GM12878 (cell line): ENCODE measurements around the gene ZNG1A. TPM values are rescaled to one million over a fixed set of nuclear protein-coding genes. Genes with fewer than 3 reads are reported as not detected.

Experiments
- ATAC-seq: fragments of 200-7000 bp; cut with Tn5 transposase; 3 replicates; pipeline ENCODE4 v1.9.1; 2020; ENCODE audit warnings: mild to moderate bottlenecking, moderate library complexity
- BruUV-seq: library from RNA; stranded (reverse); fragments of 400-500 nt; replicated peaks from 2 replicates; lab custom pipeline; 2021; lab: Mats Ljungman, UMichigan
- CTCF ChIA-PET: fragments of 300-600 bp; sonication (Branson Sonifier 250); formaldehyde crosslinking; extraction: SDS; loops from one replicate; lab custom pipeline; 2021; ENCODE audit warnings: inconsistent platforms; lab: Yijun Ruan, JAX
- POLR2A ChIA-PET: fragments of 350-600 bp; formaldehyde crosslinking; extraction: SDS; loops from one replicate; lab custom pipeline; 2021; ENCODE audit warnings: inconsistent platforms; lab: Charles Lee
- RAD21 ChIA-PET: fragments of 300-600 bp; sonication (Branson Sonifier 250); formaldehyde crosslinking; loops from one replicate; lab custom pipeline; 2023; ENCODE audit warnings: antibody characterized with exemption; ENCODE audit not compliant: unreplicated experiment; lab: Charles Lee
- SMC1A ChIA-PET: fragments of 300-600 bp; sonication (Branson Sonifier 250); formaldehyde crosslinking; loops from one replicate; lab custom pipeline; 2023; ENCODE audit not compliant: unreplicated experiment, uncharacterized antibody; lab: Charles Lee
- DNase-seq: peaks from one replicate; pipeline ENCODE4 v3.0.0-alpha.2; 2011; ENCODE audit warnings: low read depth, low spot score
- FAIRE-seq: peaks from 3 replicates; lab custom pipeline; 2011; peaks lifted over from hg19 to GRCh38; lab: Jason Lieb, UNC
- H2AFZ ChIP-seq: 2 replicates; pipeline ENCODE4 v1.6.0; 2011; ENCODE audit warnings: low read depth, low read length, control low read depth; ENCODE audit not compliant: control insufficient read depth
- H3K27ac ChIP-seq: 2 replicates; pipeline ENCODE4 v1.5.1; 2011; ENCODE audit warnings: control low read depth; ENCODE audit not compliant: control insufficient read depth, insufficient read depth
- H3K27me3 ChIP-seq, 2 experiments: replicated peaks in 1 of 2; 2 replicates each; pipeline versions ENCODE4 v1.6.0 to v1.6.1; 2011; ENCODE audit warnings: low read length in 1 of 2; ENCODE audit not compliant: control insufficient read depth in 2 of 2, insufficient read depth in 2 of 2
- H3K36me3 ChIP-seq, 2 experiments: 2 replicates each; pipeline ENCODE4 v1.5.1; 2011; ENCODE audit warnings: low read length in 1 of 2; ENCODE audit not compliant: control insufficient read depth in 2 of 2, insufficient read depth in 2 of 2
- H3K4me1 ChIP-seq: 2 replicates; pipeline ENCODE4 v1.6.1; 2011; ENCODE audit warnings: mild to moderate bottlenecking, low read length, moderate library complexity, mixed read lengths; ENCODE audit not compliant: control insufficient read depth, insufficient read depth
- H3K4me2 ChIP-seq: 2 replicates; pipeline ENCODE4 v1.6.0; 2011; ENCODE audit warnings: control low read depth; ENCODE audit not compliant: control insufficient read depth, insufficient read depth
- H3K4me3 ChIP-seq: fragments of 200-600 bp; sonication (generic); 2 replicates; pipeline ENCODE4 v1.5.1; 2016
- H3K79me2 ChIP-seq: 2 replicates; pipeline ENCODE4 v1.6.0; 2011; ENCODE audit warnings: low read length; ENCODE audit not compliant: control insufficient read depth, insufficient read depth
- H3K9ac ChIP-seq: 2 replicates; pipeline ENCODE4 v1.8.0; 2011; ENCODE audit warnings: low read length, control low read depth, mixed read lengths; ENCODE audit not compliant: control insufficient read depth, insufficient read depth
- H3K9me3 ChIP-seq: replicated peaks from 3 replicates; pipeline ENCODE4 v1.5.1; 2011; ENCODE audit warnings: mild to moderate bottlenecking, low read length; ENCODE audit not compliant: control insufficient read depth, insufficient read depth
- H4K20me1 ChIP-seq: 2 replicates; pipeline ENCODE4 v1.6.0; 2011; ENCODE audit not compliant: control insufficient read depth, insufficient read depth
- ESRRA ChIP-seq: IDR thresholded peaks from 2 replicates; pipeline ENCODE4 v1.6.1; 2012; ENCODE audit warnings: mild to moderate bottlenecking, low read length, improper control_type of control experiment
- EZH2 ChIP-seq: IDR thresholded peaks from 2 replicates; pipeline ENCODE4 v1.6.1; 2012; ENCODE audit warnings: low read depth, mild to moderate bottlenecking, control low read depth, inconsistent platforms, low read length, borderline replicate concordance; ENCODE audit not compliant: control insufficient read depth
- FOXK2 ChIP-seq: fragments of 450-650 bp; IDR thresholded peaks from 2 replicates; pipeline ENCODE4 v1.6.1; 2017; ENCODE audit warnings: mild to moderate bottlenecking, moderate library complexity
- FOXM1 ChIP-seq: IDR thresholded peaks from 2 replicates; pipeline ENCODE4 v1.6.1; 2012; ENCODE audit warnings: low read depth, mild to moderate bottlenecking, inconsistent platforms, low read length, moderate library complexity
- MEF2A ChIP-seq: IDR thresholded peaks from 2 replicates; pipeline ENCODE4 v1.6.1; 2011; ENCODE audit warnings: low read depth, mild to moderate bottlenecking, low read length, moderate library complexity; ENCODE audit not compliant: insufficient read depth
- MXI1 ChIP-seq: fragments of 150-350 bp; IDR thresholded peaks from 2 replicates; pipeline ENCODE4 v1.6.1; 2011; ENCODE audit warnings: low read depth, mild to moderate bottlenecking, inconsistent platforms, low read length, improper control_type of control experiment
- RAD51 ChIP-seq: fragments of 450-650 bp; IDR thresholded peaks from 2 replicates; pipeline ENCODE4 v1.6.1; 2016; ENCODE audit warnings: moderate library complexity, mild to moderate bottlenecking, inconsistent platforms
- SMARCA5 ChIP-seq: fragments of 450-650 bp; IDR thresholded peaks from 2 replicates; pipeline ENCODE4 v1.6.1; 2017; ENCODE audit warnings: mild to moderate bottlenecking
- STAT1 ChIP-seq: fragments of 450-650 bp; conservative IDR thresholded peaks from 2 replicates; pipeline ENCODE4 v1.6.1; 2014; ENCODE audit warnings: antibody characterized with exemption, mild to moderate bottlenecking
- TCF12 ChIP-seq: IDR thresholded peaks from 2 replicates; pipeline ENCODE4 v1.6.1; 2011; ENCODE audit warnings: low read depth, mild to moderate bottlenecking, low read length
- WGBS: methylation state at CpG from one replicate; pipeline ENCODE4 v1.1.6; 2016; ENCODE audit warnings: low lambda C conversion rate; ENCODE audit not compliant: insufficient replicate concordance, insufficient coverage; ENCODE audit errors: missing lambda C conversion rate; 5-methylcytosine and 5-hydroxymethylcytosine counted together
- in situ Hi-C: fragments of 300-500 bp; cut with MboI; formaldehyde crosslinking; loops from 9 replicates; pipeline ENCODE4 v1.14.3; 2018; ENCODE audit warnings: mixed read lengths
- intact Hi-C: fragments of 100-400 bp; cut with micrococcal nuclease; formaldehyde crosslinking; loops from one replicate; pipeline ENCODE4 v1.14.2; 2022; ENCODE audit not compliant: unreplicated experiment
- polyA plus RNA-seq, 11 experiments: library from polyadenylated mRNA; depleted of rRNA in 4 of 11; unstranded in 6 of 11; stranded (reverse) in 5 of 11; fragments of >200 nt; fragmentation: Nextera tagmentation in 4 of 11; fragmentation: Illumina TruSeq in 1 of 11; extraction: Ambion mirVana in 4 of 11; extraction: Trizol in 1 of 11; gene quantifications; 1 replicate in 1 of 11; 2 replicates in 10 of 11; pipeline versions ENCODE4 v1.2.1 to v1.2.3, GENCODE V29; 2011 to 2016; ENCODE audit warnings: inconsistent platforms in 2 of 11, missing spikeins in 2 of 11, low read depth in 1 of 11
- total RNA-seq, 4 experiments: library from RNA; depleted of rRNA in 3 of 4; stranded (reverse); fragments of >200 nt in 3 of 4; fragmentation: Illumina TruSeq in 1 of 4; extraction: Trizol in 1 of 4; gene quantifications; 2 replicates each; pipeline versions ENCODE4 v1.2.1 to v1.2.3, GENCODE V29; 2013 to 2021
- TF ChIP-seq, protein P1 (sequence below): IDR thresholded peaks from 2 replicates; pipeline ENCODE4 v1.6.1; 2011; ENCODE audit warnings: borderline replicate concordance, low read depth, mild to moderate bottlenecking, moderate library complexity, mixed read lengths, low read length; ENCODE audit not compliant: insufficient read depth; ENCODE audit errors: extremely low read length
- TF ChIP-seq, protein P2 (sequence below): IDR thresholded peaks from 2 replicates; pipeline ENCODE4 v1.6.1; 2012; ENCODE audit warnings: improper control_type of control experiment, low read depth, low read length; ENCODE audit not compliant: insufficient replicate concordance

Gene ZNG1A
- total and polyA plus RNA-seq, 10 of the 15 experiments (the other 5 are each of a cell fraction or from before 2014, with no cell fraction given) = 48.0 to 179 (median 96.7) TPM

DNA sequence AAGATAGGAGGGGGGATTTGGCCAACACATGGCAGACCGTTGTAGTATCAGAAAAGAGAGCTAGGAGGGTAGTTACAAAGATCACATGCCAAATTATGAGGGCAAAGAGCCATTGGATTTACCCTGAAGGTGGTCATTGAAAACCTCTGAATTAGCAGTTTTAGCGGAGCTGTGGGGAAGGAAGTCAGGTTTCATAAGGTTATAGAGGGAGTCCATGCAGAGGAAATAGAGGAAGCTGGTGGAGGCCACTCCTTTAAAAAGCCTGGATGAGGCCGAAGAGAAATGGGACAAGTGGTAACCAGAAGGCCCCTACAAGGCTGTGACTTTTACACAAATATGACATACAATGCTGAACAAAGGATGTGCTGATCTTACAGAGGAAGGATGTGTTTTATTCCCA lies 49.0 kb upstream of the ZNG1A start:
- peaks cover 1% of the 10 kb centered on the region; the same call in 1 of the 2 replicates for H3K4me1 ChIP-seq
- no peaks in the 10 kb centered on the region; the same call in 2 of the 3 replicates for H3K9me3 ChIP-seq
- DNase-seq (no peak), ATAC-seq (no peak), FAIRE-seq (no peak)
- no peak overlapping the region for H2AFZ ChIP-seq
- TF ChIP-seq, protein P1, sequence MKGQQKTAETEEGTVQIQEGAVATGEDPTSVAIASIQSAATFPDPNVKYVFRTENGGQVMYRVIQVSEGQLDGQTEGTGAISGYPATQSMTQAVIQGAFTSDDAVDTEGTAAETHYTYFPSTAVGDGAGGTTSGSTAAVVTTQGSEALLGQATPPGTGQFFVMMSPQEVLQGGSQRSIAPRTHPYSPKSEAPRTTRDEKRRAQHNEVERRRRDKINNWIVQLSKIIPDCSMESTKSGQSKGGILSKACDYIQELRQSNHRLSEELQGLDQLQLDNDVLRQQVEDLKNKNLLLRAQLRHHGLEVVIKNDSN = no peak
- no peak for TF ChIP-seq STAT1
- TF ChIP-seq FOXM1 = no peak
- TF ChIP-seq FOXK2 = no peak
- no peak for TF ChIP-seq TCF12
- TF ChIP-seq, protein P2, sequence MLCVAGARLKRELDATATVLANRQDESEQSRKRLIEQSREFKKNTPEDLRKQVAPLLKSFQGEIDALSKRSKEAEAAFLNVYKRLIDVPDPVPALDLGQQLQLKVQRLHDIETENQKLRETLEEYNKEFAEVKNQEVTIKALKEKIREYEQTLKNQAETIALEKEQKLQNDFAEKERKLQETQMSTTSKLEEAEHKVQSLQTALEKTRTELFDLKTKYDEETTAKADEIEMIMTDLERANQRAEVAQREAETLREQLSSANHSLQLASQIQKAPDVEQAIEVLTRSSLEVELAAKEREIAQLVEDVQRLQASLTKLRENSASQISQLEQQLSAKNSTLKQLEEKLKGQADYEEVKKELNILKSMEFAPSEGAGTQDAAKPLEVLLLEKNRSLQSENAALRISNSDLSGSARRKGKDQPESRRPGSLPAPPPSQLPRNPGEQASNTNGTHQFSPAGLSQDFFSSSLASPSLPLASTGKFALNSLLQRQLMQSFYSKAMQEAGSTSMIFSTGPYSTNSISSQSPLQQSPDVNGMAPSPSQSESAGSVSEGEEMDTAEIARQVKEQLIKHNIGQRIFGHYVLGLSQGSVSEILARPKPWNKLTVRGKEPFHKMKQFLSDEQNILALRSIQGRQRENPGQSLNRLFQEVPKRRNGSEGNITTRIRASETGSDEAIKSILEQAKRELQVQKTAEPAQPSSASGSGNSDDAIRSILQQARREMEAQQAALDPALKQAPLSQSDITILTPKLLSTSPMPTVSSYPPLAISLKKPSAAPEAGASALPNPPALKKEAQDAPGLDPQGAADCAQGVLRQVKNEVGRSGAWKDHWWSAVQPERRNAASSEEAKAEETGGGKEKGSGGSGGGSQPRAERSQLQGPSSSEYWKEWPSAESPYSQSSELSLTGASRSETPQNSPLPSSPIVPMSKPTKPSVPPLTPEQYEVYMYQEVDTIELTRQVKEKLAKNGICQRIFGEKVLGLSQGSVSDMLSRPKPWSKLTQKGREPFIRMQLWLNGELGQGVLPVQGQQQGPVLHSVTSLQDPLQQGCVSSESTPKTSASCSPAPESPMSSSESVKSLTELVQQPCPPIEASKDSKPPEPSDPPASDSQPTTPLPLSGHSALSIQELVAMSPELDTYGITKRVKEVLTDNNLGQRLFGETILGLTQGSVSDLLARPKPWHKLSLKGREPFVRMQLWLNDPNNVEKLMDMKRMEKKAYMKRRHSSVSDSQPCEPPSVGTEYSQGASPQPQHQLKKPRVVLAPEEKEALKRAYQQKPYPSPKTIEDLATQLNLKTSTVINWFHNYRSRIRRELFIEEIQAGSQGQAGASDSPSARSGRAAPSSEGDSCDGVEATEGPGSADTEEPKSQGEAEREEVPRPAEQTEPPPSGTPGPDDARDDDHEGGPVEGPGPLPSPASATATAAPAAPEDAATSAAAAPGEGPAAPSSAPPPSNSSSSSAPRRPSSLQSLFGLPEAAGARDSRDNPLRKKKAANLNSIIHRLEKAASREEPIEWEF = no peak
- TF ChIP-seq EZH2 = no peak
- no peak for TF ChIP-seq ESRRA
- TF ChIP-seq SMARCA5 = no peak
- no peak for TF ChIP-seq MXI1
- no peak for TF ChIP-seq MEF2A
- TF ChIP-seq RAD51 = no peak
- H3K27ac ChIP-seq = no peak overlapping the region
- intact Hi-C loops = no loop called here
- H3K9ac ChIP-seq = no peak overlapping the region
- H4K20me1 ChIP-seq = no peaks in the 10 kb centered on the region
- WGBS = 97% methylated on average over 3 of the region's 3 CpGs
- BruUV-seq = no TSS peak
- POLR2A ChIA-PET = no interaction called here
- SMC1A ChIA-PET = no interaction called here
- CTCF ChIA-PET = interaction anchor here (0.6 to 1.2 kb wide), 2 partner anchors 9 to 13 kb away, joined by 3 read pairs; partner anchors contain the start of gene DOCK8
- RAD21 ChIA-PET = no interaction called here
- H3K79me2 ChIP-seq = no peaks in the 10 kb centered on the region
- H3K36me3 ChIP-seq = no peaks in the 10 kb centered on the region
- no peaks in the 10 kb centered on the region; a peak in 2 of 4 replicates for H3K27me3 ChIP-seq
- H3K4me3 ChIP-seq = no peak overlapping the region
- in situ Hi-C loops = no loop called here
- no peak overlapping the region for H3K4me2 ChIP-seq
